ENCODE results near the gene ATP6V1F.

GRCh38 chr7:128831178-128831993, 31.3 kb upstream of the ATP6V1F start:
- TF ChIP-seq, protein P1, sequence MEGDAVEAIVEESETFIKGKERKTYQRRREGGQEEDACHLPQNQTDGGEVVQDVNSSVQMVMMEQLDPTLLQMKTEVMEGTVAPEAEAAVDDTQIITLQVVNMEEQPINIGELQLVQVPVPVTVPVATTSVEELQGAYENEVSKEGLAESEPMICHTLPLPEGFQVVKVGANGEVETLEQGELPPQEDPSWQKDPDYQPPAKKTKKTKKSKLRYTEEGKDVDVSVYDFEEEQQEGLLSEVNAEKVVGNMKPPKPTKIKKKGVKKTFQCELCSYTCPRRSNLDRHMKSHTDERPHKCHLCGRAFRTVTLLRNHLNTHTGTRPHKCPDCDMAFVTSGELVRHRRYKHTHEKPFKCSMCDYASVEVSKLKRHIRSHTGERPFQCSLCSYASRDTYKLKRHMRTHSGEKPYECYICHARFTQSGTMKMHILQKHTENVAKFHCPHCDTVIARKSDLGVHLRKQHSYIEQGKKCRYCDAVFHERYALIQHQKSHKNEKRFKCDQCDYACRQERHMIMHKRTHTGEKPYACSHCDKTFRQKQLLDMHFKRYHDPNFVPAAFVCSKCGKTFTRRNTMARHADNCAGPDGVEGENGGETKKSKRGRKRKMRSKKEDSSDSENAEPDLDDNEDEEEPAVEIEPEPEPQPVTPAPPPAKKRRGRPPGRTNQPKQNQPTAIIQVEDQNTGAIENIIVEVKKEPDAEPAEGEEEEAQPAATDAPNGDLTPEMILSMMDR (IDR thresholded peaks at IDR 0.05): no peak
- no peak for TF ChIP-seq POLR2A (IDR thresholded peaks at IDR 0.05)

Data from testis (tissue), 2 donors.